Fibroblast of peridontal ligament (primary cell): Measurements from ENCODE around the gene KCNJ4.

ENCODE experiments used
- DNase-seq: peaks from one replicate; pipeline ENCODE4 v3.0.0-alpha.2; 2010; ENCODE audit errors: extremely low read depth

Gene KCNJ4

DNA sequence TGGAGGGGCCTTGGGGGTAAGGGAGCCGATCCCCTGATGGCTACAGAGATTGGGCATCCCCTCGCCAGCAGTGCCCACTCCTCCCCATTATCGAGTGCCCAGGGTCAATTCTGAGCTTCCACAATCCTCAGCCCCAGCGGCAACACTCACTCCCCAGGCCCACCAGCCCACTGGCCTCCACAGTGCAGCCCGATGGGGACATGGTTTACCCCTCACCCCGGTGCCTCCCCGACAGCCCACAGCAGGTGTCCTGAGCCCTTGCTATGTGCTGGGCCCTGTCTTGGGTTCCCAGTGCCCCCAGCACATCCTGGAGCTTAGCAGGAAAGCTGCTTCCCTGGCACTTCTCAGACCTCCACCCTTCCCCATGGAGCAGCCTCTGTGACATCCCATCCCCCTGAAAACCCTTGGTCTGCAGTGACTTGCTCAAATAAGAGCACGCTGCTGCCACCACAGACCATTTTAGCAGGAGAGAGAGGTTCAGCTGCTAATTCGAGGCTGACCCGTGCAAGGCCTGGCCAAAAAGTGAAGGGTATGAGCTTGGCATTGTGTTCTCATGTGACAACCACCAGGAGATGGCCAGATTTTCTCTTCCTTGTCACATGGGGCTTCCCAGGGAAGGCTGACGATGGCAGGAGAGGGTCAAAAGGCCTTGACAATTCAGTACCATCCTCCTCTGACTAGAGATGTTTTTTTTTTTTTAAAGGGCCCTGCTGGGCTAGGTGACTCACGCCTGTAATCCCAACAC, 23.6 kb downstream of the KCNJ4 start:
- DNase-seq: no peak

DNA sequence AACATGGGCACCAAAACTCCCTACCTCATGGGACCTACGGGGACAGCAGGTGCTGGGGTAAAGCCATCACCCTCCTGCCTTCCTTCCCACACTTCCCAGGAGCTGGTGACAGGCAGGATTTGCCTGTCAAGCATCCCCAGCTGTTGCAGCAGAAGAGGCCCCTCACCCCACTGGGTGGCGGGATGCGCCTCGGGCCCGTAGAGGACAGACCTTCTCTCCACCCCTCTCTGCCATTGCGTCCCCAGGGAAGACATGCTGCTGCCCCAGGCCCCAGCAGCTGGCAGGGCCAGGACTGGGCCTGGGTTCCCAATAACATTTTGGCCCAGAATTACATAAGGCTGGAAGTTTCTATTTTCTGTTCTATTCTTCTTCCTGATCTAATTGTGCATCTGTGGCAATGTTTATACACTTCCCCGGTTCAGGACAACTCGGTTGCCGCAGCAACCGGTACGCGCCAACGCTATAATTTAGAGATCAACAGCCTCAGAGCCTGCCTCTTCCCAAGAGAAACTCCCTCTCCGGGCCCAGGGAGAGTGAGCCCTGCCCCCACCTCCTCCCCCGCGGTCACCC, 25.4 kb downstream of the KCNJ4 start:
- peak; percentile 49 for DNase-seq

DNA sequence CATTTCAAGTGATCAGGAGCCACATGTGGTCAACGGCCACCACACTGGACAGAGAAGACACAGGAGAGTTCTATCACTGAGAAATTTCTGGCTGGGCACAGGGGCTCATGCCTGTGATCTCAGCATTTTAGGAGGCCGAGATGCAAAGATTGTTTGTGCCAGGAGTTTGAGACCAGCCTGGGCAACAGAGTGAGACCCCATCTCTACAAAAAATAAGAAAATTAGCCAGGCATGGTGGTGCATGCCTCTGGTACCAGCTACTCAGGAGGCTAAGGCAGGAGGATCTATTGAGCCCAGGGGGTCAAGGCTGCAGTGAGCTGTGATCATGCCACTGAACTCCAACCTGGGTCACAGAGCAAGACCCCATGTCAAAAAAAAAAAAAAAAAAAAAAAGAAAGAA, 26.3 kb downstream of the KCNJ4 start:
- no peak for DNase-seq

DNA sequence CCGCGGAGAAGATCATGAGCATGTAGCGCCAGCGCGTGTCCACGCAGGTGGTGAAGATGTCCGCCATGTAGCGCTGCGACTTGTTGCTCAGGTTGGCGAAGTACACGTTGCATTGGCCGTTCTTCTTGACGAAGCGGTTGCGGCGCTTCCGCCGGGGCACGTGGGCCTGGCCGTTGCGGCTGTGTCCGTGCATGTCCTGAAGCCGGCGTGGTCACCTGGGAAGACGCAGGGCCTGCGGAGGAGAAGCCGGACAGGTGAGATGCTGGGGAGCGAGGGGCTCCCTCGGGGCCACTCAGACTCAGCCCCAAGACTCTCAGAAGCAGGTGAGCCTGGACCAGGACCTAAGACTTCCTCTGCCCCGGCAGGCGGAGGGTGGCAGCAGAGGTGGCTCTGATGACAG, 27.1 kb downstream of the KCNJ4 start:
- no peak for DNase-seq

DNA sequence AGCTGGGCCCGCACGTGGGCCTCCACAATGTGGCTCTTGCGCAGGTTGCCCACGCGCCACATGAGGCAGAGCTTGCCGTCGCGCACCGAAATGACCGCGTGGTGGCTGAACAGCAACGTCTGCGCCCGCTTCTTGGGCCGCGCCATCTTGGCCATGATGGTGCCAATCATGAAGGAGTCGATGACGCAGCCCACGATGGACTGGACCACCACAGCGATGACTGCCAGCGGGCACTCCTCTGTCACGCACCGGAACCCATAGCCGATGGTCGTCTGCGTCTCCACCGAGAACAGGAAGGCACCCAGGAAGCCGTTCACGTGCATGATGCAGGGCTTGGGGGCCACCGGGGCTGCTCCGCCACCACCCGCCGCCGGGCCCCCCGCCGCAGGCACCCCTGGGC, 27.5 kb downstream of the KCNJ4 start:
- DNase-seq: no peak

DNA sequence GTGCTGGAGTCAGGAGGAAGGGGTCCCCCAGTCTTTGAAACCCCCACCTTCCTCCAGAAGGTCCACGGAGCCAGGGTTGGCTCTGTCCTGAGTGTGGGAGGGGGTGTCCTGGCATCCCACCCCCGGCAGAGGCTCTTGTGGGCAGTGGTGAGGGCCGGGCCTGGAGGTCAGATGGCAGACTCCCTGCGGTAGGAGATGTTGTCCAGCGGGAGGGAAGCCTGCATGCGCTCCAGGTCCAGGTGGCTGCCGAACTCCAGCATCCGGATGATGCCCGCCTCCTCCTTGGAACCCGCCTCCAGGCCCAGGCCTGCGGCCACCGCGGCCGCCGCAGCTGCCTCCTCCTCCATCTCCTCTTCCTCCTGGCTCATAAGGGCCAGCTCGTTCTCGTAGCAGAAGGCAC, 28.4 kb downstream of the KCNJ4 start:
- no peak for DNase-seq

DNA sequence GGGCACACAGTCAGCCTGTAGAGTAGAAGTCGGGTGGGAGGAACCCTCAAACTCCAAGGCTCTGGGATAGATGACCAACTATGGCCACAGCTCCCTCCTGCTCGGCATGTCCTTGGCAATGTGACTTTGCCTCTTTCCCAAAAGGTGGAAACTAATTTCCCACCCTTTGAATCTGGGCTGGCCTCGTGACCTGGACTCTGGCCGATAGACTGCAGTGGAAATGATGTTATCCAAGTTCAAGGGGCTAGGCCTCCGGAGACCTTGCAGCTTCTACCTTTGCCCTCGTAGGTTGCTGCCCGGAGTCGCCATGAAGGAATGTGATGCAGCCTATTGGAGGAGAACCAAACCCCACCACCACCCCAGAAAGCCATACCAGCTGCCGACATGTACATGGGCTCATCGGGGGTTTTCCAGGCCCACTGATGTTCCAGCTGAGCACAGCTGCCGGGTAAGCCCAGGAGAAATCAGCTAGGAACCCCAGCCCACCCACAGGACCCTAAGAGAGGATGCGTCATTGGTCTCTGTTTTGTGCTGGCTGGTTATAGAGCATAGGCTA, 30.4 kb downstream of the KCNJ4 start:
- DNase-seq: no peak

DNA sequence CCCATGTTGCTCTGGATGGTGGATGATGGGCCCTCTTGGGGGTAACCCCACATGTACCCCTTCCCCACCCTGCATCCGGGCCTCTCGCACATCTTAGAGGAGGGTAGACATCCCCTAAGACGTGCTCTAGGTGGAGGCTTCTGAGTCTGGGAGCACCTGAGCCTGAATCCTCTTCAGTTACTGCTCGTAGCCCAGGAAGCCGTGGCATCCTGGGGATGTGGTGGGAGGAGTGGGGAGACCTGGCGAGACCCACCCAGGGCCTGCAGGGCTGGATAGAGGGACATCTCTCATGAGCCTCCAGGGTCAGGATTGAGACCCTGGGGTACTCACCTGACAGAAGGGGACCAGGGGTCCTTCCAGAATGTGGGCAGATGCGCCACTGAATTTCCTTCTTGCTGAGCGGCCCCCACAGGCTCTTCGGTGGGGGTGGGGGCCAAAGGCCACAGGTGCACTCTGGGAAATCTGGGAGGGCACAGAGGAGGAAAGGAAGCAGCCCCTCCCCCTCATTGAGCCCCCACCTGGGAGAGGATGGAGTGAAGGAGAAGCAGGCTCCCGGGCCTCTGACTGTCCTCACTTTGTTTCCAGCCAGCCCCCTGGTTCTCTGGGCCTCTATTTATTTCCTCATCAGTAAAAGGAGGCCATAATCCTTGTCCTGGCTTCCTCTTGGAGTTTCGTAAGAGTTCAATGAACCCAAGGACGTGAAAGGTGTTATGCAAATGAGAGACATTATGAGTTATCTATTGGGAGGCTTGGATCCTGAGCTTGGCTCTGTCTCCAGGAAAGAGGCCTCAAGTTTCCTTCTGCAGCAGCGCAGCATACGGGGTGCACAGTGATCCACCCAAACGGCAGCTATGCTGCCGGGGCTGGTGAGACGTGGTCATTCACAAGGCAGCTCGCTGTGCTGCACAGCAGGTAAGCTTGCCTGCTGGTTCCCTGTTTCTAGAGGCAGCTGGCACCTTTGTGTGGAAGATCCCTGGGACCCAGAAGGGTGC, 31.2 kb downstream of the KCNJ4 start:
- no peak for DNase-seq

DNA sequence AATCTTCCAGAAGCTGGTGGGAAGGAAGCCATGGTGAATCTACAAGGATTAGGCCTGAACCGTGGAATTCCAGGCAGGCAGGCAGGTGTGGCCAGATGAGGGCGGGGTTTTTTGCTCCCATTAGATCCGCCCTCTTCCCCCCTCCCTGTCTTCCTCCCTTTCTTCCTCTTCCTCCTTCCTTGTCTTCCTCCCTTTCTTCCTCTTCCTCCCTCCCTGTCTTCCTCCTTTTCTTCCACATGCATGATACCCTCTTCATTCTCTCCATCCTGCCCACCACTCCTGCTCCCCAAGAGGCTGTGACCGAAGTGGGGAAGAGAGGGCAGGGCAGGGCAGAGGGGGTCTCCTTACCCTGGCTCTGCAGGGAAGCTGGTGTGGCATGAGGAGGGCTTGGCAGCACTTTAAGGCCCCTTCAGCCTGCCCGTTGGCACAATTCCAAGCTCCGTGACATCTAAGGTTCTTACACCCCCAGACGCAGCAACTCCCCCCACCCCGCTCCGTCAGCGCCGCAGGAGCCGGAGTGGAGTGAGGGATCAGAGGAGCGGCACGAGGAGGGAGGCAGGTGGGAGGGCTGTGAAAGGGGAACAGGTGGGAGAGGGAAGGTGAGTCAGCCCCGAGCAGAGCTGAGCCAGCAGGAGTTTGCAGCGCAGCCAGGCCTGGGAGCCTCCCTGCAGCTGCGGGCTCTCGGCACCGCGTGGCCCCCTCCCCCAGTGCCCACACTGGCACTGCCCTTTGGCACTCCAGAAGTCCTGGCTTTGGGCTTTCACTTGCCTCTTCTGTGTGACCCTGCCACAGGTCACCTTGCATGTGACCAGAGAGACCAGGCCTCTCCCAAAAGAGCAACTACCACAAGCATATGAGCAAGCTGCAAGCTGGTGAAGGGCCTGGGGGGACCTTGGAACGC, 32.1 kb downstream of the KCNJ4 start:
- DNase-seq: no peak

DNA sequence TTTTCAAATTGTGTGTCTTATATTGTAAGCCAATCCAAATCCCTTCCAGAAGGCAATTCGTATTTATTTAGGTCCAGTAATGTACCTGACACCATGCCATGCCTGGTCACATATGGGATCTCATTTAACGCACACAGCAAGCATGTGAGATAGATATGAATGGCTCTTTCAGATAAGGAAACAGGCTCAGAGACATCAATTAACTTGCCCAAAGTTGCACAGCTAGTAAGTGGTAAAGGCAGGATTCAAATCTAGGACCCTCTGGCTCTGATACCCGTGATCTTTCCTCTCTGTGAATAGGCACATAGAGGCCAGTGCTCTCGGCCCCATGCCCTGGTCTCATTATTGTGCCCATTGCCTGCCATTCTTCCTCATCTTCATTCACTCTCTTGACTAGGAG, 34.3 kb downstream of the KCNJ4 start:
- no peak for DNase-seq

DNA sequence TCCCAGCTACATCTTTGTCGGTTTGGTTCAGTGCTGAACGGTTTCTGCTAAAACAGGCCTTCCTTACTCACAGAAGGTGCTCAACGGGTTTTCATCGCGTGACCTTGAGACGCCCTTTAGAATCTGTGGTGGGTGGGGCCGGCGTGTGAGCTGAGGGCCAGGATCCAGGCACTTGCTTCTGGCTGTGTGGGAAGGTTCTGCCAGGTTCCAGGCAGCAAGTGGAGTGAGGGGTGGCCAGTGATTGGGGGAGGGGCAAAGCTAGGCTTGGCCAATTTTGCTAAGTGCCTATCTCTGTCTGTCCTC, 35.2 kb downstream of the KCNJ4 start:
- DNase-seq: no peak

DNA sequence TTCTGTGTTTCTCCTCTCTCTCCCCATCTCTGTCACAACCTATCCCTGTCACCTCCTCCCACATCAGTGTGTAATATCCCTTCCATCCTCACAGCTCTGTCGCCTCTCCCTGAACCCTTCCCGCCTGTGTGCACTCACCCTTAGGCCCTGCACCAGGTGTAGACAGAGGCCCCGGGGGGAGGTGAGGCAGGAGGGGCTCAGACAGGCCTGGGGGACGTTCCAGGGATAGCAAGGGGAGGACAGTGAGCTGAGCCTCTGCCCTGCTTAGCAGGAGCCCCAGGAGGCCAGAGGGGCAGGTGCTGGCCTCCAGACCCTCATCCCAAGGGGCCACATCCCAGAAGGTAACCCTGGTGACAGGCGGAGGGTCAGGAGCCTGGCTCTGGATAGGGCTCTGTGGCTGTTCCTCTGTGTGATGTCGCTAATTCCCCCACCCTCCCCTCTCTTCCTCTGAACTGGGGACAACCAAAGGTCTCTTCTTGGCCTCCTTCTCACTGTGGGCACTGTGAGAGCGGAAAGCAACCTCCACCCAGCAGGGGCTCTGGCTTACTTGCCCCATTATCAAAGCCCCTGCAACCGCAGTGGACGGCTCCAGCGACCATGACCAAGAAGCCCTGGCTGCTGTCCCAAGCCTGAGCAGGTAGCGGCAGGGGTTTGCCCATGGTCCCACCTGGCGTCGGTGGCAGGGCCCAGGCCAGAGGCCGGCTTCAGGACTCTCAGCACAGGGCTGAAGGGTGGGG, 35.7 kb downstream of the KCNJ4 start:
- no peak for DNase-seq

DNA sequence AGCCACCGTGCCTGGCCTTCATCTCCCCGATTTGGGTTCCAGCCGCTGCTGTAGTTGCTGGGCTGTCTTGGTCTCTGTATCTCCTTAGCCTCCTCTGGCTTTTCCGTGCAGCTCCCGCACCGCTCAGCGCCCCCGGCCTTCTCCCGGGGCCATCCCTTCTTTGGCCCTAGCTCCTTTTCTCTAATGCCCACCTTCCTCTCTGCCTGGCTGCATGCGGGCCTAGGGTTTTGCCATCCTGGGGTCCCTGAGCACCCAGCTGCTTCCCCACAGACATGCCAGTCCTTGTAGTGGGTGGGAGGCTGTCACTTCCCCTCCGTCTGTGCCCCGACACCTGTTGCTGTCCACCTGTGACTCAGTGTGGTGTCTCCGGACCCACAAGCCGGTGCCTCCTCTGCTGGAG, 36.4 kb downstream of the KCNJ4 start:
- DNase-seq: no peak

DNA sequence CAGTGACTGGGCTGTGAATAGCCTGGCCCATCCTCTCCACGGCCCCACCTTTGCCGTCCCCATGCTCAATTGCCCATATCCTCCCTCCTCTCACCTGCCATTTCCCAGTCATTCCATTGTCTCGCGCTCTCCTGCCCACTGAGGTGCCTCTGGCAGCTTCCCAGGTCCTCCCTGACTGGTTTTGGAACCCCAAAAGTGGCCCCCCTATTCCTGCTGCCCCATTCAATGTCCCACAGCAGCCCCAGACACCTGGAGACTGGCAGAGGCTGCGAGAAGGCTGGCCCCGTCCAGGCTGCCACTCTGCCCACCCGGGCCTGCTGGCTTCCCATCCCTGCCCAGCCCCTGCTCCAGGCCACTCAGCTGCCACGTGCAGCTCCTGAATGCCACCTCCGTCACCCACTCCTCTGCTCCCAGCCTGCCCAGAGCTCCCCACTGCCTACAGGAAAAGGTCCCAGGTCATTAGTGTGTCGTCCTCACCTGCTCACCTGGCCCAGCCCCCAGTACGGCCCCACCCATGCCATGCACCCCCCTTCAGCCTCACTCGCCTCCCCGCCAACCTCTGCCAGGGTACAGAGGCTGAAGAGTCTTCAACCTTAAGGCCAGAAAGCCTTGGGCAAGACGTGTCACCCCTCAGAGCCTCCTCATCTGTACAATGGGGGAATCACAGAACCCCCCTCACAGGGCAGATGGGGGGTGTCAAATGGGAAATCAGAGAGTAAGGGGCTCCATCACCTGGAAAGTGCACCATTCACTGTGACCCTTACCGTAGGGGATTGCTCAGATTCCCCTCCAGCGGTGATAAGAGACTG, 37.5 kb downstream of the KCNJ4 start:
- DNase-seq: no peak

DNA sequence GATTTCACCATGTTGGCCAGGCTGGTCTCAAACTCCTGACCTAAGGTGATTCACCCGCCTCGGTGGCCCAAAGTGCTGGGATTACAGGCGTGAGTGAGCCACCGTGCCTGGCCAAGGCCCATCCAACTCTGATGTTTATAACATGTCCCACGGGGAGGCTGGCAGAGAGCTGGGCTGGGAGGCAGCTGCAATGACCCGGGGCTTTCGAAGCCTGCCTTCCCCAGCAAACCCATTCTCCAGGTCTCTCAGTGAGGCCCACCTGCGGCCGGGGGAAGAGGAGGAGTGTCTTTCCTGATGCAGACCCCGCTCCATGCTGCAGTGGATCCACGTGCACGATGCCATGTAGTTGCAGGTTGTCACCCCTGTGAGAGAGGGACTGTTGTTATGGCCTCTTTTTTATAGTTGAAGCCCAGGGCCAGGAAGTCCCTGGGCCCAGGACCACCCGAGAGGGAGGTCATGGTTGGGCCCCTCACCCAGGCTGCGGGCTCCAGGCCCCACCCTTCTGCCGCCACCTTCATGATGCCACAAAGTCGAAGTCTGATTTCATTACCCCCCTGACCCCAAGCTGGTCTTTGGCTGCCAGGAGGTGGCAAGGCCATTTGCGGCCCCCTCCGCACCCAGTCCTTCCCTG, 38.3 kb downstream of the KCNJ4 start:
- DNase-seq: no peak

DNA sequence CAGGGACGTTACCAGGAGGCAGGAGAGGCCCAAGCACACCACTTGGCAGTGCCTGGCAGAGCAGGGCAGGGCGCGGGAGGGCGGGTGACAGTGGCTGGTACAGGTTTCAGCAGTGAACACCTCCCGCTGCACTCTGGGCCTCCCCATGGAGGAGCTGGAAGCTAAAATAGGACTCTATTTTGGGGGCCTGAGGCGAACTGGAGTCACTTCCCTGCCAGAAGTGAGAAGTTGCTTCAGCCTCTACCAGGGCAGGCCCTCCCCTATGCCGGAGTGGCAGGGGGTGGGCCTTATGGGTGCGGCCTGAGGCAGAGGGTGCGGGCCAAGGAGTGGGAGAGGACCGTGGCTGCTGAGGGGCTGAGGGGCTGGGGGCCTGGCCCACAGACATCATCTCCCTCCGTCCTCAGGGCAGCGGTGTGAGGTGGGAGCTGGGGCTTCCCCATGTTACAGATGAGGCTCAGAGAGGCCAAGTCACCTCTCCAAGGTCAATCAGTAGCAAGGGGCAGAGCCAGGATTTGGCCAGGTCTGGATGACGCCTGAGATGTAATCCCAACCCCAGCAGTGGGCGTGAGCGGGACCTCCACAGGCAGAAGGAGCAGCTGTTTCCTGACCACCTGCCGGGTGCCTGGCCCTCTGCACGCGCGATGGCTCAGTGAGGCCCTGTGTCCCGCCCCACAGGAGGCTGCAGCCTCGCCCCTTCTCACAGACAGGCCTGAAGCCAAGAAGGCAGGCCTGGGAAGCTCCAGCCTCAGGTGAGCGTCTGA, 39.3 kb downstream of the KCNJ4 start:
- no peak for DNase-seq

DNA sequence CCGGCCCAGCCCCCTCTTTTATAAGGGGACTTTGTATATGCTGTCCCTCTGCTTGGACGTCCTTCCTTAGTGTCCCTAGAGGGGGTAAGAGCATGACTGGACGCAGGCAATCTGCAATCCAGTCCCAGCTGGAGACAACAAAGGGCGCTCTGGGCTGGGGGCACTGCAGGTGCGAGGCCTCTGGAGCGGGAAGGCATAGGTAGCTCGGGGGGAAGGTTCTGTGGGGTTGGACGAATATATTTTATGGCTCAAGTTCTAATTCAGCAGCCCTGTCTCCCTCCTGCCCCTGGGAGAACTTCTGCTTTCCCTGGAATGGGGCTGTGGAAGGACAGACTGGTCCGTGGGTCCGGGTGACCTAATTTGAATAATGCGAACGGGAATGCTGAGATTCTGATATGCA, 40.0 kb downstream of the KCNJ4 start:
- no peak for DNase-seq

DNA sequence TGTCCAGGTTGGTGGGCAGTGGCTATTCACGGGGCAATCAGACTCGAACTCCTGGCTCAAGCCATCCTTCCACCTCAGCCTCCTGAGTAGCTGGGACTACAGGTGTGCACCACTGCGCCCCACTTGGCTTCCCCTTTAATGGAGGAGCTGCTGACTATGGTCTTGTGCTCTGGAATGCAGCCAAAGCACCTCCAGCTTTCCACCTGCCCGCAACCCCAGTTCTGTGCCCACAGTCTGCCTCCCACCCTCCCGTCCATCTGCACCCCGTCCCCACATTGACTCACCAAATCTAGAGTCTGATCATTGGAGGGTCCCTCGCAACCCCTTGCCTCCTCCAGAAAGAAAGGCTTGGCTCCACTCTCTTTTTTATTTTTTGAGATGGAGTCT, 41.0 kb downstream of the KCNJ4 start:
- no peak for DNase-seq
